NCI-H1436 treated with DMSO at 0.1 percent for 48 hours (cell line): ENCODE measurements around the gene WWOX.

Source experiments
- DNase-seq: peaks from one replicate; lab custom pipeline; 2025; lab: John Stamatoyannopoulos, UW

WWOX gene

GRCh38 chr16:78953526-78953925 lies 854.1 kb downstream of the WWOX start:
- DNase-seq, result no peak

GRCh38 chr16:78955206-78955605 lies 855.8 kb downstream of the WWOX start:
- no peak for DNase-seq

DNA sequence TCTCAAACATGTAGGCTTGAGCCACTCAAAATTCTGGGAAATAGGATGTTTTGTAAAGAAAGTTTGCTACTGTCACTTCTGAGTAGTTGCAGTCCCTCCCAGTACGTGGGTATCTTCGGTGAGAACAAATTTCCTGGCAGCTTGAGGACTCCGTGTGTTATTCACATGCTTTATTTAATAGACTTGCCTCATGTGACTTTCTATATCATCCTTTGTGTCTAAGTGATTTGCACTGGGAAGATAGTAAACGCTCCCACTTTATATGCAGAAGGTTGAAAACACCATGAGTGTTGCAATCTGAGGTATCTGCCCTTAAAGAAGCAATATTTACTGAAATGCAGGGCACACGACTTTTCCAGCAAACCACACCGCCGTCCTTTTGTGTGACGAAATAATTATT lies 857.4 kb downstream of the WWOX start:
- DNase-seq, result no peak

GRCh38 chr16:78957317-78958100 lies 858.1 kb downstream of the WWOX start:
- no peak for DNase-seq

- no peak for DNase-seq
These were observed 862.0 kb downstream of the WWOX start for GRCh38 chr16:78961464-78961863.

DNA sequence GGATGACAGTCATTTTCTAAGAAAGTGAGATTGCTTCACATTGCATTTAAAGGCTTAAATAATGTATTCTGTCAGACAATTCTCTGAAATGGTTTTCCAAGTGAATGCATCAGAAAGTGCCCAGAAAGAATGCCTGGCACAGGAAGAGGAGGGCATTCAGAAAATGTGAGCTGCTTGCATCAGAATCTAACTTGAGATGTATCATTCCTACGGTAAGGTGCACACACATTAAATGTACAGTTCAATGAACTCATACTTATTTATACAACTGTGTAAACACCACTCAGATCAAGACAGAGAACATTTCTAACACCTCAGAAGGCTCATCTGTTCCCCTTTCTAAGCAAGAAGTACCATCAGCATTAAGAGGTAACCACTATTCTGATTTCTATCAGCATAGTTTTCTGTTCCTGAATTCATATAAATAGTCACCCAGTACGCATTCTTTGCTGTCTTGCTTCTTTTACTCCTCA lies 863.0 kb downstream of the WWOX start:
- DNase-seq, result no peak

- DNase-seq, result no peak
These were observed 868.5 kb downstream of the WWOX start for GRCh38 chr16:78967948-78968347.

DNA sequence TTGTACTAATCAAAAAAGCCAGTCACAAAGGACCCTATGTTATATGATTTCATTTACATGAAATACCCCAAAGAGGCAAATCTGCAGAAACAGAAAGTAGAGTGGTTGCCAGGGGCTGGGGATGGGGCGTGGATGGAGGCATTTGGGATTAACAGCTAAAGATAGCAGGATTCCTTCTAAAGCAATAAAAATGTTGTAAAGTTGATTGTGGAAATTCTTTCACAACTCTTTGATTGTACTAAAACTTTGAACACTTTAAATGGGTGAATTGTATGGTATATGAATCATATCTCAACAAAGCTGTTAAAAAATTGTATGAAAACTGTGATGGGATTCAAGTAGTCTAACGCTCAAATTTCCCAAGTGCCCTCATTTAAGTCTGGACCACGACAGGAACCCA lies 870.3 kb downstream of the WWOX start:
- DNase-seq, result no peak

- no peak for DNase-seq
These were observed 871.2 kb downstream of the WWOX start for GRCh38 chr16:78970650-78971049.

- DNase-seq, result no peak
These were observed 872.6 kb downstream of the WWOX start for GRCh38 chr16:78972006-78972405.

DNA sequence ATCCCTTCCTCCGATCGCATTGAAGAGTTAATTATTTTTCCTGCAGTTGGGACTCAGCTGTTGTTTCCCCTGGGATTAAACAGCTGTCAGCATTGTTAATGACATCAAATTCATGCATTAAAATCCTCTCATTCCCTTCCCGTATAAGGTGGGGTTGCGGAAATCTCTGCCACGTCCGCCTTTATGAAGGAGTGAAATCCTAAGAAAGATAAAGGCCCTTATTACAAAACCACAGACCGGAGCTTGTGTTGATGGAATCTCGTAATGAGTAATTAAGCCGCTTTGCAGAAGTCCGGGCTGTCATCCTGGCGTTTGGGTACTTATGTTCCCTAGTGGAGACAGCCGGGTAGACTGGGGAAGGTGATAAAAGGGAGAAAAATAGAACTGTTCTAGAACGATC lies 873.5 kb downstream of the WWOX start:
- DNase-seq, result no peak

DNA sequence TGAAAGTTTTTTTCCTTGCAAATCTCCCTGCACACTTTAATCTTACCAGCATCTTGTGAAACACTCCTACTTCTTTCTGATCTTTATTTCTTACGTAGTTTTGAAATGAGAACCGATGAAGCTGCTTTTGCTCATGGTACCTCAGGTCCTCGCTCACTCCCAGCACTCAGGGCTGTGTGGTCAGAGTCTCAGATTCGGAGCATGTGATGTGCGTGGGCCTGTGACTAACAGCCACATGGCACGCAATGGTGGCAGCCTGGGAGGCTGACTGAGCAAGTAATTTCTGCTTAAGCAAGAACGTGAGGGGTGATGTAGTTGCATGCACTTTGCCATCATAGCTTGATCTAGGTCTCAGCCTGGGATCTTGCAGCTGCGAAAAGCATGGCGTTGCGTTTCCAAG lies 876.8 kb downstream of the WWOX start:
- DNase-seq, result no peak

- DNase-seq, result no peak
These were observed 881.4 kb downstream of the WWOX start for GRCh38 chr16:78980825-78981224.

- DNase-seq, result no peak
These were observed 882.8 kb downstream of the WWOX start for GRCh38 chr16:78982096-78982744.

GRCh38 chr16:78984324-78984723 lies 884.9 kb downstream of the WWOX start:
- no peak for DNase-seq

- DNase-seq, result no peak
These were observed 885.5 kb downstream of the WWOX start for GRCh38 chr16:78984887-78985464.

DNA sequence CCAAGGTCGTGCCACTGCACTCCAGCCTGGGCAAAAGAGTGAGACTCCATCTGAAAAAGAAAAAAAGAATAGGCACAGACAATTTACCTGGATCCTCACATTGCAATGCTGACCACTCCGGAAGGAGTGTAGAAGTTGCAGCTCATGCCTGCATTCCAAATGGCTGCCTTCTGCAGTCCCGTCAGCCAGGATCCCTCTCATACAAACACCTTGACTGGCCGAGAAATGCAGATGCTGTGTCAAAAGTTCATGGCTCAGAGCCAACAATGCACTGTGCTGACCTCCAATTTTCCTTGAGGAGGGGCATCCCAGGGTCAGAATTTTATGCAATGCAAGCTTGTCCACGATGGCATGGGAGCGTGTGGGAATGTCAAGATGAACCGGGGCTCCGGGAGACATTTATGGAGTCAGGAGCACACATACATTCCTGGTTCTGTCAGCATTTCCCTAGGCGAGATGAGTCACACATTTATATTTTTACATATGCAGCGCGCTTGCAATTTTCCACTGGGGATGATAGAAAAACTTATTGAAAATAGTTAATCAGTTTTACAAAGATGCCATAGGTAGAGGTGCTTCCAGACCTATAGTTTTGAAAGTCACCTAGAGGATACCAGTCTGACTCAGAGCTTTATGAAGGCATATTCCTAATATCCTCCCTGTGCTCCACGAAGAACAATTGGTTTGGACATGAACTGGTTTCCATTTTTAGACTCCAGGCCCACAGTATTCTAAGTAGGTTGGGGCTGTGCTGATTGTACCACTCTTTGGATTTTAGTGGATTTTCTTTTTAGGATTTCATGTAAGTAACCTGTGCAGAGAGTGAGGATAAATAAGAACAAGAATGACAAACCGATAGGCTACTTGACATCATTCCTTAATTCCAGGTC lies 886.5 kb downstream of the WWOX start:
- DNase-seq, result no peak

GRCh38 chr16:78987666-78988065 lies 888.2 kb downstream of the WWOX start:
- DNase-seq, result no peak

DNA sequence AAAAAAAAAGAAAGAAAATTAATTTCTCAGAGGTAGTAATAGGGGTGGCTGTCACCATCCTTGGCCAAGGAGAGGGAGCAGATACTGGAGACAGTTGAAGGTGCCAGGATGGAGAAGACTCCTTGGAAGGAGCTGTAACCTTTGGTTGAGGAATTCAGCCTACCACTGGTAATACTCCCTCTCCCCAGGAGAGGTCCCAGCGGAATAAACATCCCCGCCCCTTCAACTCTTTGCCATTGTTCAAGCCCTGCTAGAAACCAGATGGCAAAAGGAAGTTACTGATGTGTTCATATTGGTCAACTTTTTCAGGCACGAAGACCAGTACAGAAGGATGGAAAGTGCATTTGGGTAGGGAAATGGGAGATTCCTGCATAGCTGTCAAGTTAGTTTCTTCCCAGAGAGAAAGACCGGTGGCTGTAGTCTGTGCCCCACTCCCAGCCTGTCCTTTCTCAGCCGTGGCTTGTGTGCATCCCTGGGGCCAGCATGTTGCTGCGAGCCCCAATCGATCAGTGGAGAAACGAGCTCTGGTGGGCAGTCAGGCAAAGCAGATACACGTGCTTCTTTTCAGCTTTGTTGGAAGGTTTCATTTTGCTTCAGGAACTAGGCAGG lies 889.0 kb downstream of the WWOX start:
- DNase-seq, result no peak

DNA sequence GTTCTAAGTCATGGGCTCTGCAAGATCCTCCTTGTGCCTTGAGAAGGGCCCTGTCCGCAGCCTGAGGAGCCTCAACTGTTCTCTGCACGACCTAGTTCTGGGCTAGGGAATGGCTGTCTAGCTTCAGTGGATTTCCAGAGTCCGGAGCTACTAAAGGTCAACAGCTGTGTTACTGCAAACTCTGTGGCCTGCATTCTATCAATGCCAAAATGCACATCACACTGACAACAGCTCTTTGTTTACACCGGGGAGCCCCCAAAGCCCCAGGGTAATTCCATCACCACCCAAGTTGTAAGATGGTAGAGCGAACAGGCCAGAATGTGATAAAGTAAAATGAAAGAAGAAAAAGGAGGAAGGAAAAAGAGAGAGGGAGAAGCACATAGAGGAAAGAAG lies 890.9 kb downstream of the WWOX start:
- DNase-seq, result no peak

- DNase-seq, result no peak
These were observed 892.5 kb downstream of the WWOX start for GRCh38 chr16:78992001-78992400.

DNA sequence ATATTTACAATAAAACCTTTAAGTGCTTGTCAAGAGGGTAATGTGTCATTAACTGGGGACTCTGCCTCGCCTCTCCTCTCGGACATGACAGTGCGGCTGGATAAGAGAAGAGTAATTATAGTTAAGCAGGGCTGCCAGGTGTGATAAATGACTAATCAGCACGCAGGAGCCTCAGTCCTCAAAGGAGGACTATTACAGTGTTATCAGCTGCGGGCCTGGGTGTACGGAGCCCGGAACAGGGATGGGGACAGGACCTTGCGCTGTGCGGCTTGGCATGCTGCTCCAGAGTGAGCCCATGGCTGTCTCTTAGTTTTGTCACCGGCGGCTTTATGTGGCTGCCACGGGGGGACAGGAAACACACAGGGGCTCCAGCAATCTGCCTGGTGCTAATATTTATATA lies 893.9 kb downstream of the WWOX start:
- DNase-seq, result peak; percentile 80
